Measurements from ENCODE around the gene TRIM33. TPM values are rescaled to one million over a fixed set of nuclear protein-coding genes. Genes with fewer than 3 reads are reported as not detected.

TRIM33 gene
- polyA plus RNA-seq, 1 donor (not counting 4 experiments of a cell fraction or from before 2014, with no cell fraction given), result 26.4 TPM

DNA sequence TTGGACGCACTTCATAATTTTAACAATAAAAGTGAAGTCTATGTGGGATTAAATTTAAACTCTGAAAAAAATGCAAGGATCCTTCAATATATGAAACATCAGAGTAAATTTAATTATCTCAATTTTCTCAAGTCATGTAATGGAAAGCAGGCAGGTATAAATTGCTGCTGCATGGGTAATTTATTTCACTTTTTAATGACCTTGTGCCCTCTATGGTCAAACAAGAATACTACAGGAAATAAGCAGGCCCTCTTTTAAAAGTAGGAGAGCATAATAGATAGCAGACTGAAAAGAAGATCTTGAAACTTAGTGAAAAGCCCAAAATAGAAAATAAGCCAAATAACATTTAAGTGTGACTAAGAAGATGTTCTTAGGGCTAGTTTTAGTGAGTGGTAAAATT is 47.5 kb upstream of the TRIM33 start:
- no peak overlapping the region for H3K4me2 ChIP-seq (ENCODE audit: control insufficient read depth, extremely low read depth, insufficient read depth, low read depth, low read length)
- H3K9me1 ChIP-seq (ENCODE audit: control insufficient read depth, extremely low read depth, insufficient read depth, low read length), result no peaks in the 10 kb centered on the region
- H3K9ac ChIP-seq (ENCODE audit: control insufficient read depth, extremely low read depth, insufficient read depth, low read length), result no peak overlapping the region
- no peaks in the 10 kb centered on the region for H3K36me3 ChIP-seq (ENCODE audit: control insufficient read depth in 2 of 2, extremely low read depth in 1 of 2, insufficient read depth in 2 of 2, low read length in 2 of 2)
- H3K79me2 ChIP-seq (ENCODE audit: control insufficient read depth, insufficient read depth, low read length), result no peaks in the 10 kb centered on the region
- dilution Hi-C loops (cut with MboI; ENCODE audit: extremely low pct_ligation_motif_present, low sequenced_read_pairs), result no loop called here
- DNase-seq (ENCODE audit: low read depth, low spot score) (no peak), FAIRE-seq (no peak)
- no peak overlapping the region for H3K4me3 ChIP-seq (ENCODE audit: control insufficient read depth in 2 of 3, extremely low read depth in 1 of 3, insufficient read depth in 2 of 3, low read depth in 1 of 3, low read length in 3 of 3)
- H3K27ac ChIP-seq (ENCODE audit: control insufficient read depth, insufficient read depth, low read length), result no peak overlapping the region
- H4K20me1 ChIP-seq (ENCODE audit: control insufficient read depth, extremely low read depth, insufficient read depth, low read length), result no peaks in the 10 kb centered on the region
- H3K9me3 ChIP-seq (ENCODE audit: control insufficient read depth, low read depth, low read length), result no peaks in the 10 kb centered on the region
- H2AFZ ChIP-seq (ENCODE audit: control insufficient read depth, low read length), result no peak overlapping the region
- no peaks in the 10 kb centered on the region for H3K27me3 ChIP-seq (ENCODE audit: control insufficient read depth, extremely low read depth, insufficient read depth, low read length)
- no peaks in the 10 kb centered on the region for H3K4me1 ChIP-seq (ENCODE audit: control insufficient read depth, extremely low read depth, insufficient read depth, low read length)
- TF ChIP-seq, protein P1, sequence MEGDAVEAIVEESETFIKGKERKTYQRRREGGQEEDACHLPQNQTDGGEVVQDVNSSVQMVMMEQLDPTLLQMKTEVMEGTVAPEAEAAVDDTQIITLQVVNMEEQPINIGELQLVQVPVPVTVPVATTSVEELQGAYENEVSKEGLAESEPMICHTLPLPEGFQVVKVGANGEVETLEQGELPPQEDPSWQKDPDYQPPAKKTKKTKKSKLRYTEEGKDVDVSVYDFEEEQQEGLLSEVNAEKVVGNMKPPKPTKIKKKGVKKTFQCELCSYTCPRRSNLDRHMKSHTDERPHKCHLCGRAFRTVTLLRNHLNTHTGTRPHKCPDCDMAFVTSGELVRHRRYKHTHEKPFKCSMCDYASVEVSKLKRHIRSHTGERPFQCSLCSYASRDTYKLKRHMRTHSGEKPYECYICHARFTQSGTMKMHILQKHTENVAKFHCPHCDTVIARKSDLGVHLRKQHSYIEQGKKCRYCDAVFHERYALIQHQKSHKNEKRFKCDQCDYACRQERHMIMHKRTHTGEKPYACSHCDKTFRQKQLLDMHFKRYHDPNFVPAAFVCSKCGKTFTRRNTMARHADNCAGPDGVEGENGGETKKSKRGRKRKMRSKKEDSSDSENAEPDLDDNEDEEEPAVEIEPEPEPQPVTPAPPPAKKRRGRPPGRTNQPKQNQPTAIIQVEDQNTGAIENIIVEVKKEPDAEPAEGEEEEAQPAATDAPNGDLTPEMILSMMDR (optimal IDR thresholded peaks at IDR 0.05 in 1 of 3, IDR thresholded peaks at IDR 0.05 in 1 of 3, conservative IDR thresholded peaks at IDR 0.05 in 1 of 3; ENCODE audit: extremely low read depth in 1 of 3, insufficient read depth in 2 of 3, low read length in 3 of 3), result peak in 1 of 3 experiments; percentile 23
- TF ChIP-seq EZH2 (IDR thresholded peaks at IDR 0.05; ENCODE audit: low read length), result no peak

DNA sequence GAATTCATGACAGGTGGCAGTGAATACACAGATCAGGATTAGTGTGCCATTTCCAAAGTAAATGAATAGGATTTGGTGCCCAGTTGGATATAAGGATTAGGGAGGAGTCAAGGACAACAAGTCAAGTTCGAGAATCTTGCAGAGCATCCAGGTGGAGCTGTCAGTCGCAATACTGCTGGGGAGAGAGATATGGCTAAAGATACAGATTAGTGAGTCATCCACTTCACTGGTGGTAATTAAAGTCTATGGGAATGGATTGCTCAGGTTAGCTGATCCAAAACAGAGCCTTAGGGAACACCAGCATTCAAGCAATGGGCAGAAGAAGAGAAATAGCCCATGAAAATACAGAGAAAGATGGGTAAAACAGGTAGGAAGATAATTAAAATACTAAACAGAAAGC is 43.6 kb upstream of the TRIM33 start:
- dilution Hi-C loops (cut with MboI; ENCODE audit: extremely low pct_ligation_motif_present, low sequenced_read_pairs), result no loop called here
- Histone ChIP-seq H3K9me1 (ENCODE audit: control insufficient read depth, extremely low read depth, insufficient read depth, low read length) (no peaks in the 10 kb centered on the region), H3K4me1 (ENCODE audit: control insufficient read depth, extremely low read depth, insufficient read depth, low read length) (no peaks in the 10 kb centered on the region), H3K79me2 (ENCODE audit: control insufficient read depth, insufficient read depth, low read length) (no peaks in the 10 kb centered on the region), H4K20me1 (ENCODE audit: control insufficient read depth, extremely low read depth, insufficient read depth, low read length) (no peaks in the 10 kb centered on the region), H3K4me2 (ENCODE audit: control insufficient read depth, extremely low read depth, insufficient read depth, low read depth, low read length) (no peak overlapping the region), H3K9ac (ENCODE audit: control insufficient read depth, extremely low read depth, insufficient read depth, low read length) (no peak overlapping the region), H2AFZ (ENCODE audit: control insufficient read depth, low read length) (no peak overlapping the region), H3K9me3 (ENCODE audit: control insufficient read depth, low read depth, low read length) (no peaks in the 10 kb centered on the region), H3K27me3 (ENCODE audit: control insufficient read depth, extremely low read depth, insufficient read depth, low read length) (no peaks in the 10 kb centered on the region), H3K27ac (ENCODE audit: control insufficient read depth, insufficient read depth, low read length) (no peak overlapping the region), H3K36me3 (ENCODE audit: control insufficient read depth in 2 of 2, extremely low read depth in 1 of 2, insufficient read depth in 2 of 2, low read length in 2 of 2) (no peaks in the 10 kb centered on the region), H3K4me3 (ENCODE audit: control insufficient read depth in 2 of 3, extremely low read depth in 1 of 3, insufficient read depth in 2 of 3, low read depth in 1 of 3, low read length in 3 of 3) (no peak overlapping the region)
- TF ChIP-seq EZH2 (IDR thresholded peaks at IDR 0.05; ENCODE audit: low read length), result no peak
- TF ChIP-seq, protein P1 (optimal IDR thresholded peaks at IDR 0.05 in 1 of 3, IDR thresholded peaks at IDR 0.05 in 1 of 3, conservative IDR thresholded peaks at IDR 0.05 in 1 of 3; ENCODE audit: extremely low read depth in 1 of 3, insufficient read depth in 2 of 3, low read length in 3 of 3), result no peak
- FAIRE-seq, result no peak
- DNase-seq (ENCODE audit: low read depth, low spot score), result no peak
